BLaER1 (cell line): ENCODE data around the gene UBAC2.
"Not testable (repeated sequence)": the region's sequence is repeated elsewhere in the genome, so short reads cannot be mapped to it uniquely, and the experiment has no call there.

Experiments
- H3K27ac ChIP-seq: shearing (Covaris generic); formaldehyde crosslinking; 2 replicates; pipeline ENCODE4 v1.8.1; 2022
- H3K27me3 ChIP-seq: shearing (Covaris generic); formaldehyde crosslinking; 2 replicates; pipeline ENCODE4 v1.8.1; 2022
- H3K36me3 ChIP-seq: shearing (Covaris generic); formaldehyde crosslinking; 2 replicates; pipeline ENCODE4 v1.8.1; 2022
- H3K4me1 ChIP-seq: shearing (Covaris generic); formaldehyde crosslinking; 2 replicates; pipeline ENCODE4 v1.8.1; 2022
- H3K4me2 ChIP-seq: shearing (Covaris generic); formaldehyde crosslinking; 2 replicates; pipeline ENCODE4 v1.8.1; 2022
- H3K4me3 ChIP-seq: shearing (Covaris generic); formaldehyde crosslinking; 2 replicates; pipeline ENCODE4 v1.8.1; 2022
- H3K9ac ChIP-seq: shearing (Covaris generic); formaldehyde crosslinking; 2 replicates; pipeline ENCODE4 v1.8.1; 2022
- H3K9me3 ChIP-seq: shearing (Covaris generic); formaldehyde crosslinking; 2 replicates; pipeline ENCODE4 v1.8.1; 2022
- H4K20me1 ChIP-seq: shearing (Covaris generic); formaldehyde crosslinking; 2 replicates; pipeline ENCODE4 v1.8.1; 2022
- Cebpa-rat ChIP-seq: shearing (Covaris generic); IDR thresholded peaks from 2 replicates; pipeline ENCODE4 v1.8.1; 2022

The UBAC2 gene

GRCh38 chr13:99221567-99222239, 21.0 kb downstream of the UBAC2 start:
- Histone ChIP-seq H3K4me3 (no peak overlapping the region; the same call in 1 of the 2 replicates), H3K27ac (0 out of 2 replicates have a peak overlapping the region, but pooled peaks have one; percentile 19), H3K27me3 (no peaks in the 10 kb centered on the region), H4K20me1 (peaks cover 39% of the 10 kb centered on the region), H3K4me2 (peak overlapping the region; percentile 45), H3K9ac (no peak overlapping the region), H3K36me3 (peaks cover 16% of the 10 kb centered on the region), H3K9me3 (peaks cover 15% of the 10 kb centered on the region), H3K4me1 (peaks cover 89% of the 10 kb centered on the region)
- TF ChIP-seq Cebpa-rat: no peak

- Histone ChIP-seq H3K4me2 (peak overlapping the region; percentile 82), H3K4me3 (no peak overlapping the region), H3K4me1 (peaks cover 89% of the 10 kb centered on the region), H3K9me3 (peaks cover 15% of the 10 kb centered on the region), H3K9ac (peak overlapping the region; percentile 23; the same call in 1 of the 2 replicates), H3K27ac (peak overlapping the region; percentile 72), H4K20me1 (peaks cover 20% of the 10 kb centered on the region), H3K27me3 (no peaks in the 10 kb centered on the region), H3K36me3 (peaks cover 22% of the 10 kb centered on the region)
- TF ChIP-seq Cebpa-rat: no peak
Measured at GRCh38 chr13:99223587-99223986, 22.9 kb downstream of the UBAC2 start.

GRCh38 chr13:99224021-99224420, 23.4 kb downstream of the UBAC2 start:
- H3K27ac ChIP-seq: peak overlapping the region; percentile 72

GRCh38 chr13:99225078-99225477, 24.4 kb downstream of the UBAC2 start:
- Histone ChIP-seq H3K9ac (no peak overlapping the region), H3K4me2 (peak overlapping the region; percentile 82), H4K20me1 (peaks cover 5% of the 10 kb centered on the region; the same call in 1 of the 2 replicates), H3K27ac (peak overlapping the region; percentile 94), H3K27me3 (no peaks in the 10 kb centered on the region), H3K4me1 (peaks cover 87% of the 10 kb centered on the region), H3K4me3 (no peak overlapping the region), H3K36me3 (peaks cover 22% of the 10 kb centered on the region), H3K9me3 (peaks cover 15% of the 10 kb centered on the region)
- no peak for TF ChIP-seq Cebpa-rat

More at GRCh38 chr13:99224021-99224420, 23.4 kb downstream of the UBAC2 start:
- TF ChIP-seq Cebpa-rat: no peak
- H4K20me1 ChIP-seq: peaks cover 16% of the 10 kb centered on the region
- H3K4me3 ChIP-seq: no peak overlapping the region
- H3K27me3 ChIP-seq: no peaks in the 10 kb centered on the region
- H3K9ac ChIP-seq: peak overlapping the region; percentile 23; the same call in 1 of the 2 replicates
- H3K4me1 ChIP-seq: peaks cover 87% of the 10 kb centered on the region
- H3K4me2 ChIP-seq: peak overlapping the region; percentile 82
- peaks cover 15% of the 10 kb centered on the region for H3K9me3 ChIP-seq
- peaks cover 22% of the 10 kb centered on the region for H3K36me3 ChIP-seq

- no peak overlapping the region for H3K4me3 ChIP-seq
- H3K9ac ChIP-seq: 0 out of 2 replicates have a peak overlapping the region, but pooled peaks have one; percentile 16
- H4K20me1 ChIP-seq: no peaks in the 10 kb centered on the region
- peaks cover 15% of the 10 kb centered on the region for H3K9me3 ChIP-seq
- H3K4me2 ChIP-seq: peak overlapping the region; percentile 82
- no peak for TF ChIP-seq Cebpa-rat
- no peaks in the 10 kb centered on the region for H3K27me3 ChIP-seq
- H3K27ac ChIP-seq: peak overlapping the region; percentile 94
- H3K4me1 ChIP-seq: peaks cover 87% of the 10 kb centered on the region
- H3K36me3 ChIP-seq: peaks cover 19% of the 10 kb centered on the region
Measured at GRCh38 chr13:99226513-99226912, 25.9 kb downstream of the UBAC2 start.

- no peaks in the 10 kb centered on the region for H3K27me3 ChIP-seq
- peaks cover 8% of the 10 kb centered on the region for H3K9me3 ChIP-seq
- no peaks in the 10 kb centered on the region for H4K20me1 ChIP-seq
- H3K4me2 ChIP-seq: peak overlapping the region; percentile 82
- peak overlapping the region; percentile 86 for H3K9ac ChIP-seq
- H3K27ac ChIP-seq: peak overlapping the region; percentile 94
- H3K4me1 ChIP-seq: peaks cover 88% of the 10 kb centered on the region
- H3K4me3 ChIP-seq: peak overlapping the region; percentile 20; the same call in 1 of the 2 replicates
- no peak for TF ChIP-seq Cebpa-rat
- peaks cover 10% of the 10 kb centered on the region for H3K36me3 ChIP-seq
Measured at GRCh38 chr13:99227331-99227900, 26.8 kb downstream of the UBAC2 start.

GRCh38 chr13:99227909-99228688, 27.4 kb downstream of the UBAC2 start:
- no peak for TF ChIP-seq Cebpa-rat
- peaks cover 94% of the 10 kb centered on the region for H3K4me1 ChIP-seq
- peaks cover 10% of the 10 kb centered on the region for H3K36me3 ChIP-seq
- peak overlapping the region; percentile 86 for H3K9ac ChIP-seq
- H3K27me3 ChIP-seq: no peaks in the 10 kb centered on the region
- peak overlapping the region; percentile 82 for H3K4me2 ChIP-seq
- H4K20me1 ChIP-seq: no peaks in the 10 kb centered on the region
- H3K9me3 ChIP-seq: peaks cover 1% of the 10 kb centered on the region
- H3K4me3 ChIP-seq: peak overlapping the region; percentile 55
- peak overlapping the region; percentile 94 for H3K27ac ChIP-seq

GRCh38 chr13:99228737-99229691, 28.4 kb downstream of the UBAC2 start:
- Histone ChIP-seq H3K4me3 (peak overlapping the region; percentile 55), H3K27ac (peak overlapping the region; percentile 94)
- TF ChIP-seq Cebpa-rat: no peak

GRCh38 chr13:99230588-99230987, 29.9 kb downstream of the UBAC2 start:
- not testable (repeated sequence) for H4K20me1 ChIP-seq
- H3K27ac ChIP-seq: peak overlapping the region; percentile 94
- peaks cover 86% of the 10 kb centered on the region for H3K4me1 ChIP-seq

More at GRCh38 chr13:99228737-99229691, 28.4 kb downstream of the UBAC2 start:
- Histone ChIP-seq H3K4me2 (peak overlapping the region; percentile 82), H3K9ac (peak overlapping the region; percentile 86), H3K36me3 (peaks cover 11% of the 10 kb centered on the region), H3K9me3 (no peaks in the 10 kb centered on the region; the same call in 1 of the 2 replicates), H4K20me1 (no peaks in the 10 kb centered on the region), H3K4me1 (peaks cover 89% of the 10 kb centered on the region), H3K27me3 (no peaks in the 10 kb centered on the region)

More at GRCh38 chr13:99230588-99230987, 29.9 kb downstream of the UBAC2 start:
- Histone ChIP-seq H3K4me2 (peak overlapping the region; percentile 82), H3K9ac (peak overlapping the region; percentile 86), H3K36me3 (peaks cover 23% of the 10 kb centered on the region), H3K4me3 (peak overlapping the region; percentile 25; the same call in 1 of the 2 replicates)
- H3K9me3 ChIP-seq, H3K27me3 ChIP-seq: not testable (repeated sequence)
